T-helper 22 cell (primary cell): ENCODE results near the gene MAST2.

Experiments used
- DNase-seq: peaks from one replicate; pipeline ENCODE4 v3.0.0-alpha.2; 2020; ENCODE audit warnings: low read depth

MAST2 gene

GRCh38 chr1:46065405-46065804 lies 262.0 kb downstream of the MAST2 start:
- no peak for DNase-seq

- no peak for DNase-seq
These were observed 264.2 kb downstream of the MAST2 start for GRCh38 chr1:46067652-46068051.

GRCh38 chr1:46068525-46068924 lies 265.1 kb downstream of the MAST2 start:
- no peak for DNase-seq

DNA sequence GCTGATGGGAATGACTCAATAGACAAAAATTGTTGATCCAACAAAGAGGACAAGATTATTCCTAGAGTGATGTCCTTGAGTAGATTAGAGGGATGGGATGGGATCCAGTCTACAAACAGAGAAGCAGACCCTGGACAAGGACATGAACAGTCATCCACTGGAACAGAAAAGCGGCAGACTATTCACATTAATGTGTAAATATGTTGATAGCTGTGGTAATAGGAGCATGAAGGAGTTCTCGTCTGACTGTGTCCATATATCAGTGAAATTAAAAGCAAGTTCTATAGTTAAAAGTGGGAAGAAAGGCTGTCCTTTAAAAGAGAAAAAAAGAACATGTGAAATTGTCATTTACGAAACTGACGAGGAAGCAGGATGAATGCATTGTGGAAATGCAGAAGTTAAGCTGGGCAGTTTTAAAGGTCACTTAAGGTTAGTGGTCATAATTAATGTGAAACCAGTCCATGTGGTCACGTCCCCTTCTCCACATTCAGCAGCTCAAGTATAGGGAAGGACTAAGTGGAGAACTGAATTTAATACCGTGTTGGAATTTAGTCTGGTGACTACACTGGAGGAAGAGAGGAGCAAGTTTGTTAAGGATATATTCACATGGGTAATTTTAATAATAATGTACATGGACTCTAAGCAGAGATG lies 266.9 kb downstream of the MAST2 start:
- DNase-seq = no peak

DNA sequence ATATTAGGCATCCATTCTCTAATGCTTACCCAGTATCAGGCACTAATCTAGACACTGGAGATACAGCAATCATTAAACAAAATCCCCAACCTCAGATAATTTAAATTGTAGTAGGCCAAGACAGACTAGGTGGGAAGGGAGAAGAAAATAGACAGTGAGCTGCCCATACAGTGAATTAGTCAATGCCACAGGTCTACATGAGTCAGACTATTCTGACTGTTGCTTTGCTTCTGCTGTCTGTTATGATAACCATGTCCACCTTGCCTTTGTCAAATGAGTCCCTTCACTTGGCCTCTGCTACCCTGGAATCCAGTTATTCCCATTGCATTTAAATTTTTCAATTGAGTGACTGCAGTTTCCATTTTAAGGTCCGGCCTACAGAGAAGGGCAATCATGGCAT lies 269.6 kb downstream of the MAST2 start:
- no peak for DNase-seq

GRCh38 chr1:46076343-46076742 lies 272.9 kb downstream of the MAST2 start:
- DNase-seq = no peak

DNA sequence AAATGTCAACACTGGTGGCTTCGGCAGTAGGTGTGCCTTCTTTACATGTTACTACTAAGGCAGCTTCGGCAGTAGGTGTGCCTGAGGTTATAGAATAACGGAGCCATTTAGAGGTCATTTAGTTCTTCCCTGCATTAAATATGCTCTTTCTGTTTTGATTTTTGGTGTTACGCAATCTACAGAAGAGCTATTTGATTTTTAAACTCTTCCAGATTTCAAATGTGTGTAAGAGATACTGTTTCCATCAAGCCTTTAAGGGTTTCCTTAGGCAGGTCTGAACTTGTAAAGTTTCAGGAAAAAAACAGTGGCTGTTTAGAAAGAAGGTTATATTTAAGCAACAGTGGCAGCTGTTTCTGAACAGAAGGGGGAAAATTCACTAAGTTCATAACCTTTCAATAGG lies 274.2 kb downstream of the MAST2 start:
- DNase-seq = no peak

GRCh38 chr1:46080257-46080656 lies 276.8 kb downstream of the MAST2 start:
- no peak for DNase-seq

GRCh38 chr1:46081206-46081605 lies 277.8 kb downstream of the MAST2 start:
- DNase-seq = no peak

GRCh38 chr1:46081619-46082018 lies 278.2 kb downstream of the MAST2 start:
- no peak for DNase-seq

DNA sequence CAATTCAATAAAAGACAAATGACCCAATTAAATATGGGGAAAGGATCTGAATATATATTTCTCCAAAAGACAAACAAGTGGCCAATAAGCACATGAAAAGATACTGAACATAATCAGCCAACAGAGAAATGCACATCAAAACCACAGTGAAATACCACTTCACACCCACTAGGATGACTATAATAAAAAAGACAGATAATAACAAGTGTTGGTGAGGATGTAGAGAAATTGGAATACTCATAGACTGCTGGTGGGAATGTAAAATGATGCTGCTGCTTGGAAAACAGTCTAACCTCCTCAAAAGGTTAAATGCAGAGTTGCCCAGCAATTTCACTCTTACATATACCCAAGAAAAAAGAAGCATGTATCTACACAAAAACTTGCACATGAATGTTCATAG lies 280.2 kb downstream of the MAST2 start:
- no peak for DNase-seq

- no peak for DNase-seq
These were observed 281.4 kb downstream of the MAST2 start for GRCh38 chr1:46084553-46085451.
